NCI-H1417 treated with DMSO at 0.1 percent for 48 hours (cell line): ENCODE results near the gene NUDT16.

Experiments
- DNase-seq: peaks from one replicate; lab custom pipeline; 2025; lab: John Stamatoyannopoulos, UW

Gene NUDT16

GRCh38 chr3:131386429-131387165 is 5.0 kb downstream of the NUDT16 start:
- no peak for DNase-seq

GRCh38 chr3:131387796-131388489 is 6.4 kb downstream of the NUDT16 start:
- no peak for DNase-seq

DNA sequence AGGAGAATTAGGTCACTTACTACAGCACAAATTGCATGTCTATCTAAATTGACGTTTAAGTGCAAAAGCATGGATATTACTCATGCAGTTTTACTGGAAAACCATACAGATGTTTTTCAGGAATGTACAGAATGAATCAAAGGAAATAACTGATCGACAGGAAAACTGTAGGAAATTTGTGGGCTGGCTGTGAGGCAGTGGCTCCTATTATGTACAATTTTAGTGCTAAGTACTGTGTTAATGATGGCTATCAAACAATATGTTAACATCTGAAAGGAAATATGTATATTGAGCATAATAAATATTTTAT is 6.9 kb downstream of the NUDT16 start:
- DNase-seq = no peak

- DNase-seq = no peak
Measured at GRCh38 chr3:131390331-131390730, 8.8 kb downstream of the NUDT16 start.

GRCh38 chr3:131393051-131393450 is 11.5 kb downstream of the NUDT16 start:
- DNase-seq = no peak

DNA sequence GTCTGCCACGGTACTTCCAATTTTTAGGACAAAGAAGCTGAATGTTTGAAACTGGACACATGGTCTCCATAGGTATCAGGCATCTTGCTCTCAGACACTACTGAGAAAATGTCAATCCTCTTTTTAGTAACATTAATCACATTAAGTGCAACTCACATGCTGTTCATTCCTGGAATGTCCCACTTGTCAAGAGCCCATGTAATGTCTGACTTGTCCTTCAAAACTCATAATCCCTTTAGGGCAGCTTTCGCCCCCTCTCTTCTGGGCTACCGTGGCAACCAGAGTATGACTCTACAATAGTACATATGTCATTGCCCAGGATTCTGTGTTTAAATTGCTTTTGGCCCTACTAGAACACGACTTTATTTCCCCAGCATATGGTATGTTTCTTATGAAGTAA is 12.3 kb downstream of the NUDT16 start:
- no peak for DNase-seq

- DNase-seq = no peak
Measured at GRCh38 chr3:131394400-131394799, 12.8 kb downstream of the NUDT16 start.

- DNase-seq = no peak
Measured at GRCh38 chr3:131396170-131396569, 14.6 kb downstream of the NUDT16 start.

DNA sequence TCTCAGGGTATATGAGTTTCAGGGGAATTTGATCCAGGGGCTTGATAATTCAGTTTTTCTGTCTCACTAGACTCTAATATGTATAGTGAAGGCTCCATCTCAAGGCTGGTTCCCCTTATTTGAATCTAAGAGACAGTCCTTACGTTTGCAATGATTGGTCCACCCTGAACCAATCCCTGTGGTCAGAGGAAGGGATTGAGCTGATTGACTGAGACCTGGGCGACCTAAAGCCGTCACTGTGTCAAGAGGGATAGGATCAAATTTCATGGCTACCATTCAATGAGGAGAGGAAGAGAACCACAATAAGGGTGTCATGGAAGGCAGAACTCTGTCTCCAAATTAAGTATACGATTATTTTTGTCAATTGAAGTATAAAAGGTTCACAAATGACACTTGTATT is 16.3 kb downstream of the NUDT16 start:
- DNase-seq = no peak

- DNase-seq = no peak
Measured at GRCh38 chr3:131401978-131402377, 20.4 kb downstream of the NUDT16 start.

DNA sequence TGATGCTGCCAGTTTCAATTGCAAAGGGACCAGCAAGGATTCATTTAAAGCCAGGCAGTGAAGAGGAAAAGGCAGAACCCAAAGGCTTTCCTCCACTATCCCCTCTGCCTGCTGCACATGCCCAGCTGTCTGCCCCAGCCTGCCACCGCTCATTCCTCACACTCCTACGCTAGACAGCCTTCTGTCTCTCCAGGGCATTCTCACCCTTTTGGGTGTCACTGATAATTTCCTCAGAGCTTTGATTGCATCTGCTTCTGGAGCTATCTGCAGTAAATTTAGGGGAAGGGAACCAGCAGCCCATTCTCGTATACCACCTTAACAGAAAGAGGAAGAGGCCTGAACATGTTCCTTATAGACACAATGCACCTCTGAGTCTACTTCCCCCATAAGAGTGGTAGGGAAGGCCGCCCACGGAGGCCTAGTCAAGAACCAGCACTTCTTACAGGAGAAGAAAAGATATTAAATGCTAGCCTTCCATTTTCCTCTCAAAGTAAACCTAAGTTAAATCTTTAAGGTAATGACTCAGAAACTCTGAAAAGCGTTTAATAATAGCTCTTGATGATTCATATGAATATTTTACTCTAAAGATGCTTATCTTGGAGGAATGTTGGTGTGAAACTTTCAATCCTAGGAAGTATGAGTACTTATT is 20.9 kb downstream of the NUDT16 start:
- no peak for DNase-seq

GRCh38 chr3:131403216-131403895 is 21.8 kb downstream of the NUDT16 start:
- no peak for DNase-seq

DNA sequence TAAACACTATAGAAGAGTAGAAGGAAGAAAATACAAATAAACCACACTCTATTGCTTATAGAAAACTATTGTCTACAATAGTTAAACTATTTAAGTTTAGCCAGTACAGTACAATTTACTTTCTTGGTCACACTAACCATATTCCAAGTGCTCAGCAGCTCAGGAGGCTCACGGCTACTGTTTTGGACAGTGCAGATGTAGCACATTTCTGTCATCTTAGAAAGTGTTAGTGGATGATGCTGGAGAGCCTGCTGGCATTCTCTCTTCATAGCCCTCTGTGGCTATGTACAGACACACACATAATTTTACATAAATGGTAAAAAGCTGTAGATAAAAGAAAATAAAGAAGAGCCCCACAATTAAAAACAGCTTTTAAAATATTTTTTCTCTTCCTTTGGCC is 23.8 kb downstream of the NUDT16 start:
- DNase-seq = no peak

GRCh38 chr3:131406274-131406673 is 24.7 kb downstream of the NUDT16 start:
- DNase-seq = no peak

DNA sequence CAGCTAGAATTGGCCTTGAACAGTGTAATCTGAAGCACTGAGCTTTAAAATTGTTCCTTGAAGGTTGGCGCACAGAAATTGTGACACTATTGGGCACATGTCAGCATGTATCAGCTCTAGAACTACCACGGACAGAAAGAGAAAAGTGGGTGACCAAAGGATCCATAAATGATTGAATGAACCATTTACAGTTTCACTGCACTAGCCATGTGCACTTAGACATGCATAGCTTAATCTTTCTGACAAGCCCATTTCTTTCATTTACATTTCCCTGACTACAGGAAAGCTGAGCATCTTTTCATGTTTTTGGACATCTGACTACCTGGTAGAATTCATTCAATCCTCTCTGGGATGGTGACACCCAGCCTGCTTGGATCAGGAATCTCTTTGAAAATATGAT is 36.2 kb downstream of the NUDT16 start:
- no peak for DNase-seq

DNA sequence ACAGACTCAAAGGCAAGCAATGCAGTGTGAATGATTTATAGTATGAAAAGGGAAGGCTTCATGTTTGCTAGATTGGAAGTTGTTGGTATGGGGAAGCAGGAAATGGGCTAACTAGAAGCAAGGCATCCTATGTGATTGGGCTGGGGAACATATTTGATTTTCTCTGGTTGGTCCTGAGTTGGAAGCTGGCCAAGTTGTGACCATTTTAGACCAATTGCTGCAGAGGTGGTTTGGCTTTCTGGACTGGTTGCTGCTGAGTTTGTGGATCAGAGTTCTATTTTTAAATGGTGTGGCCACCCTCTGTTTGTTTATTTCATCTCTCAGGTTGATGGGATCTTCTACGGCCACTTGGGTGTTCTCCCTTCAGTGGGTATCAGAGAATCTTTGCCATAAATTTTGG is 39.7 kb downstream of the NUDT16 start:
- DNase-seq = no peak

DNA sequence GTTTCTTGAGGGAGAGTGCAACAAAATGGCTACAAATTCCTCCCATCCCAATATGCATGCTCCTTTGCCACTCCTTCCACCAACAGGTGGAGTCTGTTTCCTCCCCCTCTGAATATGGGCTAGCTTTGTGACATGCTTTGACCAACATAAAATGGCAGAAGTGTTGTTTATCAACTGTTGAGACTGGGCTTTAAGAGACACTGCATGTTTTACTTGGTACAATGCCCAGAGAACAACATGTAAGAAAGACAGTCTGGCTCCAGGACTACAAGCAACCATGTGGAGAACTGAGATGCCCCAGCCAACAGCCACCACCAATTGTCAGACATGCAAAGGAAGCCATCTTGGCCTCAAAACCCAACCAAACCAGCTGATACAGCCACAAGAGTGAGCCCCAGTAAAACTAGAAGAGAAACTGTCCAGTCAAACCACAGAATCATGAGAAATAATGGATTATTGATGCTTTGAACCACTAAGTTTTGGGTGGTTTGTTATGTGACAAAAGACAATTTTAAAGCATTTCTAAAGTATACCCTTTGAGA is 40.5 kb downstream of the NUDT16 start:
- no peak for DNase-seq

- no peak for DNase-seq
Measured at GRCh38 chr3:131427226-131427625, 45.7 kb downstream of the NUDT16 start.

DNA sequence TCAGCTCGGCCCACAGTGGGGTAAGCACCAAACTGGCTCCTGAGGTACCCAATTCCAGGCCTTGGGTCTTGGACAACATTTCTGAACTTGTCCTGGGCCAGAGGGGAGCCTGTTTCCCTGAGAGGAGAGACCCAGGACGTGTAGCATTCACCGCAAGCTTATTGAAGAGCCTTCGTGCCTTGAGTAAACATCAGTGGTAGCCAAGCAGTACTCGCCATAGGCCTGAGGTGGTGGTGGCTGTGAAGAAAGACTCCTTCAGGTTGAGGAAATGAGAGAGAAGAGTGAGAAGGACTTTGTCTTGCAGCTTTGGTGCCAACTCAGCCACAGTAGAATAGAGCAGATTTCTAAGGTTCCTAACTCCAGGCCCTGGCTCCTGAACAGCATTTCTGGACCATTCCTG is 50.2 kb downstream of the NUDT16 start:
- DNase-seq = no peak

GRCh38 chr3:131432441-131432840 is 50.9 kb downstream of the NUDT16 start:
- no peak for DNase-seq

DNA sequence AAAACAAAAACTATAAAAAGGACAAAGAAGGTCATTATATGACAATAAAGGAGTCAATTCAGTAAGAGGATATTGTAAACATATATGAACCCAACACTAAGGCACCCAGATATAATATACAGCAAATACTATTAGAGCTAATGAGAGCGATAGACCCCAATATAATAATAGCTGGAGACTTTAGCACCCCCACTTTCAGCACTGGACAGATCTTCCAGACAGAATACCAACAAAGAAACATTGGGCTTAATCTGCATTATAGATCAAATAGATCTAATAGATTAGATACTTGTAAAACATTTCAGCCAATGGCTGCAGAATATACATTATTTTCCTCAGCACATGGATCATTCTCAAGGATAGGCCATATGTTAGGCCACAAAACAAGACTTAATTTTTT is 53.4 kb downstream of the NUDT16 start:
- no peak for DNase-seq
